ENCODE measurements around the gene SRSF2.
A peak's percentile ranks its signal among the peaks of the same experiment; 100 is the strongest.

Gene SRSF2

GRCh38 chr17:76738468-76738850 is 1.3 kb upstream of the SRSF2 start:
- H3K36me3 ChIP-seq (ENCODE audit: insufficient read depth, low read length), result peaks cover 31% of the 10 kb centered on the region
- peak overlapping the region; percentile 91 for H3K4me2 ChIP-seq (ENCODE audit: low read depth, low read length, poor library complexity, severe bottlenecking)
- H4K20me1 ChIP-seq (ENCODE audit: insufficient read depth, low read length, poor library complexity, severe bottlenecking), result peaks cover 43% of the 10 kb centered on the region
- peaks cover 19% of the 10 kb centered on the region for H3K27me3 ChIP-seq (ENCODE audit: insufficient read depth, low read length, poor library complexity, severe bottlenecking)
- H3K79me2 ChIP-seq (ENCODE audit: insufficient read depth, low read length), result peaks cover 70% of the 10 kb centered on the region
- no peaks in the 10 kb centered on the region for H3K9me3 ChIP-seq (ENCODE audit: insufficient read depth, low read depth, low read length)
- H3K9ac ChIP-seq (ENCODE audit: low read depth, low read length, poor library complexity, severe bottlenecking), result peak overlapping the region; percentile 91
- H3K4me3 ChIP-seq (ENCODE audit: low read length, poor library complexity, severe bottlenecking), result peak overlapping the region; percentile 98
- no peaks in the 10 kb centered on the region for H3K9me2 ChIP-seq (replicated peaks; ENCODE audit: low read depth, low read length)
- no peak for TF ChIP-seq EZH2phosphoT487 (IDR thresholded peaks at IDR 0.05; ENCODE audit: borderline replicate concordance)
- TF ChIP-seq, protein P1, sequence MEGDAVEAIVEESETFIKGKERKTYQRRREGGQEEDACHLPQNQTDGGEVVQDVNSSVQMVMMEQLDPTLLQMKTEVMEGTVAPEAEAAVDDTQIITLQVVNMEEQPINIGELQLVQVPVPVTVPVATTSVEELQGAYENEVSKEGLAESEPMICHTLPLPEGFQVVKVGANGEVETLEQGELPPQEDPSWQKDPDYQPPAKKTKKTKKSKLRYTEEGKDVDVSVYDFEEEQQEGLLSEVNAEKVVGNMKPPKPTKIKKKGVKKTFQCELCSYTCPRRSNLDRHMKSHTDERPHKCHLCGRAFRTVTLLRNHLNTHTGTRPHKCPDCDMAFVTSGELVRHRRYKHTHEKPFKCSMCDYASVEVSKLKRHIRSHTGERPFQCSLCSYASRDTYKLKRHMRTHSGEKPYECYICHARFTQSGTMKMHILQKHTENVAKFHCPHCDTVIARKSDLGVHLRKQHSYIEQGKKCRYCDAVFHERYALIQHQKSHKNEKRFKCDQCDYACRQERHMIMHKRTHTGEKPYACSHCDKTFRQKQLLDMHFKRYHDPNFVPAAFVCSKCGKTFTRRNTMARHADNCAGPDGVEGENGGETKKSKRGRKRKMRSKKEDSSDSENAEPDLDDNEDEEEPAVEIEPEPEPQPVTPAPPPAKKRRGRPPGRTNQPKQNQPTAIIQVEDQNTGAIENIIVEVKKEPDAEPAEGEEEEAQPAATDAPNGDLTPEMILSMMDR (conservative IDR thresholded peaks at IDR 0.05; ENCODE audit: low read length), result no peak
- H3K4me1 ChIP-seq (ENCODE audit: insufficient read depth, low read length, poor library complexity, severe bottlenecking), result peaks cover 52% of the 10 kb centered on the region
- H3F3A ChIP-seq (ENCODE audit: low read depth), result peaks cover 2% of the 10 kb centered on the region
- no peak overlapping the region for H2AFZ ChIP-seq (ENCODE audit: low read length)

DNA sequence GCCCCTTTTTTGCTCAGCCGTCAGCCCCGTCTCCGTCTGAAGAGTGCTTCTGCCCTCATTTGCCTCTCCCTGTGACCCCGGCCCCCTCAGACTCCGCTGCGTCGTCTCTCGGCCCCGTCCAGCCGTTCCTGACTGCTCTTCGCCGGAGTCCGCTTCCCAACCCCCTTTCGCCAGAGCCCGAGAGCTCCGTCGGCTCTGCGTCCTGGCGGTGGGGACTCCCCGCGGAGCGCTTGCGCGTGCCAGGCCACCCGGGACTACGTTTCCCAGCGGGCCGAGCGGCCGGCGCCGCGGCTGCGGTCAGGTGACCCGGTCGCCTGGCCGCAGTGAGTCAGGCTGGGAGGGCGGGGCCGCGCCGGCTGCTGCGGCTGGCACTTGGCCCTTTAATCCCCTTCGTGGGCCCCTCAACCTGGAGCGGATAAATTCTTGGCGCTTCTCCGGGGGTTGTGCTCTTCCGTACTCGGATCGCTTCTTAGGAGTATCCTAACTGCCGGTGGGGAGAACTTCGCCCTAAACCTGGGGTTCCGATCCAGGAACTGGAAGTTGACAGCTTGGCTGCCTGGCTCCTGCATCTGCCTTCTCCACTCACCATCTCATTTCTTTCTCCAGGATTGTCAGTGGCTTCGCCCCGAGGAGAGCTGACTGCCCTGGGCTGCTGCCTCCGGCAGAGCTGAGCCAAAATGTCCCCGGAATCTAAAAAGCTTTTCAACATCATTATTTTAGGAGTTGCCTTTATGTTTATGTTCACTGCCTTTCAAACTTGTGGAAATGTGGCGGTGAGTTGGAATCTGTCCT is 741 bp upstream of the SRSF2 start, which contains the start of gene MFSD11:
Gene MFSD11, plus strand, starts transcription at position 444 of the 792 bp plus-strand sequence. Its CDS starts 234 bp downstream, at position 678.
- H3K4me1 ChIP-seq (ENCODE audit: insufficient read depth, low read length, poor library complexity, severe bottlenecking), result peaks cover 58% of the 10 kb centered on the region
- H3K27me3 ChIP-seq (ENCODE audit: insufficient read depth, low read length, poor library complexity, severe bottlenecking), result peaks cover 19% of the 10 kb centered on the region
- peak within 1 kb of the TSS; percentile 87 for H2AFZ ChIP-seq (ENCODE audit: low read length)
- H3K79me2 ChIP-seq (ENCODE audit: insufficient read depth, low read length), result peaks cover 76% of the 10 kb centered on the region
- H3K36me3 ChIP-seq (ENCODE audit: insufficient read depth, low read length), result peaks cover 37% of the 10 kb centered on the region
- H3K4me2 ChIP-seq (ENCODE audit: low read depth, low read length, poor library complexity, severe bottlenecking), result peak within 1 kb of the TSS; percentile 91
- H3F3A ChIP-seq (ENCODE audit: low read depth), result peaks cover 8% of the 10 kb centered on the region
- no peaks in the 10 kb centered on the region for H3K9me2 ChIP-seq (replicated peaks; ENCODE audit: low read depth, low read length)
- no peaks in the 10 kb centered on the region for H3K9me3 ChIP-seq (ENCODE audit: insufficient read depth, low read depth, low read length)
- peak within 1 kb of the TSS; percentile 100 for H3K9ac ChIP-seq (ENCODE audit: low read depth, low read length, poor library complexity, severe bottlenecking)
- H3K4me3 ChIP-seq (ENCODE audit: low read length, poor library complexity, severe bottlenecking), result peak within 1 kb of the TSS; percentile 99
- H4K20me1 ChIP-seq (ENCODE audit: insufficient read depth, low read length, poor library complexity, severe bottlenecking), result peaks cover 49% of the 10 kb centered on the region
- TF ChIP-seq, protein P1 (conservative IDR thresholded peaks at IDR 0.05; ENCODE audit: low read length), result no peak
- TF ChIP-seq EZH2phosphoT487 (IDR thresholded peaks at IDR 0.05; ENCODE audit: borderline replicate concordance), result no peak

- Histone ChIP-seq H3F3A (ENCODE audit: low read depth) (peaks cover 11% of the 10 kb centered on the region), H2AFZ (ENCODE audit: low read length) (no peak overlapping the region), H4K20me1 (ENCODE audit: insufficient read depth, low read length, poor library complexity, severe bottlenecking) (peaks cover 62% of the 10 kb centered on the region), H3K9me2 (replicated peaks; ENCODE audit: low read depth, low read length) (no peaks in the 10 kb centered on the region), H3K79me2 (ENCODE audit: insufficient read depth, low read length) (peaks cover 89% of the 10 kb centered on the region), H3K4me3 (ENCODE audit: low read length, poor library complexity, severe bottlenecking) (peak overlapping the region; percentile 99), H3K27me3 (ENCODE audit: insufficient read depth, low read length, poor library complexity, severe bottlenecking) (peaks cover 19% of the 10 kb centered on the region), H3K36me3 (ENCODE audit: insufficient read depth, low read length) (peaks cover 45% of the 10 kb centered on the region), H3K9me3 (ENCODE audit: insufficient read depth, low read depth, low read length) (no peaks in the 10 kb centered on the region), H3K4me1 (ENCODE audit: insufficient read depth, low read length, poor library complexity, severe bottlenecking) (peaks cover 68% of the 10 kb centered on the region), H3K4me2 (ENCODE audit: low read depth, low read length, poor library complexity, severe bottlenecking) (peak overlapping the region; percentile 93), H3K9ac (ENCODE audit: low read depth, low read length, poor library complexity, severe bottlenecking) (peak overlapping the region; percentile 100)
- no peak for TF ChIP-seq EZH2phosphoT487 (IDR thresholded peaks at IDR 0.05; ENCODE audit: borderline replicate concordance)
- TF ChIP-seq, protein P1 (conservative IDR thresholded peaks at IDR 0.05; ENCODE audit: low read length), result no peak
These were observed 616 bp downstream of the SRSF2 start for GRCh38 chr17:76736349-76737081.
